Testis (tissue), 3 donors: Measurements from ENCODE around the gene CSRP1. TPM values are rescaled to one million over a fixed set of nuclear protein-coding genes. Genes with fewer than 3 reads are reported as not detected.
A peak's percentile ranks its signal among the peaks of the same experiment; 100 is the strongest.

Experiments
- DNase-seq: peaks from one replicate; pipeline ENCODE4 v3.0.0-alpha.2; 2019
- H3K27ac ChIP-seq, 2 donors: fragments of 200-600 bp; sonication (generic); one replicate each; pipeline ENCODE4 v1.5.1; 2019
- H3K27me3 ChIP-seq: fragments of 200-600 bp; sonication (generic); one replicate; pipeline ENCODE4 v1.5.1; 2019
- H3K36me3 ChIP-seq: fragments of 200-600 bp; sonication (generic); one replicate; pipeline ENCODE4 v1.5.1; 2017; ENCODE audit warnings: low read depth; ENCODE audit errors: missing control alignments
- H3K4me1 ChIP-seq: fragments of 200-600 bp; sonication (generic); one replicate; pipeline ENCODE4 v1.5.1; 2019
- H3K4me3 ChIP-seq, 2 donors: fragments of 200-600 bp; sonication (generic); one replicate each; pipeline ENCODE4 v1.5.1; 2017 to 2019
- H3K9me3 ChIP-seq: fragments of 200-600 bp; sonication (generic); one replicate; pipeline ENCODE4 v1.5.1; 2017
- POLR2A ChIP-seq: fragments of 450-650 bp; IDR thresholded peaks from one replicate; pipeline ENCODE4 v1.6.1; 2017; ENCODE audit warnings: antibody characterized with exemption, mild to moderate bottlenecking, moderate library complexity
- WGBS, 2 donors: methylation state at CpG; one replicate each; pipeline ENCODE4 v1.1.5; 2018; 5-methylcytosine and 5-hydroxymethylcytosine counted together
- intact Hi-C: fragments of 100-400 bp; cut with DNase I; formaldehyde crosslinking; loops from one replicate; pipeline ENCODE4 v1.15.1; 2023; ENCODE audit warnings: low total_unique reads
- polyA plus RNA-seq: library from polyadenylated mRNA; stranded (reverse); fragments of 350-450 nt; fragmentation: Illumina TruSeq; extraction: RNeasy Lipid Tissue Mini Kit (QIAGEN cat#74804); gene quantifications from one replicate; pipeline ENCODE4 v1.2.3, GENCODE V29; 2014; ENCODE audit warnings: low read depth, low replicate concordance; ENCODE audit not compliant: insufficient read depth
- total RNA-seq, 2 donors: library from RNA; depleted of rRNA; stranded (reverse); fragments of >200 nt; gene quantifications; one replicate each; pipeline ENCODE4 v1.2.3, GENCODE V29; 2016
- TF ChIP-seq, protein P1 (sequence below), 3 experiments: fragments of 450-650 bp in 2 of 3; fragments of 200-600 bp in 1 of 3; sonication (generic) in 1 of 3; IDR thresholded peaks; one replicate each; pipeline ENCODE4 v1.5.1; 2016 to 2019; ENCODE audit warnings: antibody characterized with exemption in 3 of 3, mild to moderate bottlenecking in 2 of 3, moderate library complexity in 1 of 3

CSRP1 gene
- total and polyA plus RNA-seq, 3 donors from 2014 or later, result 103 to 217 (median 123) TPM

DNA sequence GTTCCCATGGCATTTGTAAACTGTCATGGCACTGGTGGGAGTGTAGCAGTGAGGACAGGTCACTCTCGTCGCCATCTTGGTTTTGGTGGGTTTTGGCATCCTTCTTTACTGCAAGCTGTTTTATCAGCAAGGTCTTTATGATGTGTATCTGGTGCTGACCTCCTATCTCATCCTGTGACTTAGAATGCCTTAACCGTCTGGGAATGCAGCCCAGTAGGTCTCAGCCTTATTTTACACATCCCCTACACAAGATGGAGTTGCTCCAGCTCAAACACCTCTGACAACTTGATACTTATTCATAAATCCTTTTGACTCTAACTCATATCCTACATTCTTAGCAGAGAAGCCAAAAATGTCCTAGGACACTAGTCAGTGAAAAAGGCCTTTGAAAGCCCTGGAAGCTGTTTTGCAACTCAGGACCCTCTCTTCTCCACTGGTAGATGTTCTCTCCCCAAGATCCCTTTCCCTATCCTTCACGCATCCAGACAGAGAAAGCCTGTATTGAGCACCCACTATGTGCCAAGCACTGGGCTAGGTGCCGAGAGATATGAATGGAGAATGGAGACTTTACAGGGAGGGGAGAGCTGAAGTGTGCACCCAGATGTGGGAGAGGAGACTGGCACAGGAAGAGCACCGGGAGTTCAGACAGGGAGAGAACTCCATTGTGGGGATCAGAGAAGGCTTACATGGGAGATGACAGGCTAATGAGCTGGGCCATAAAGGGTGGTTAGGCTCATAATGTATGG lies 6.7 kb upstream of the CSRP1 start:
- intact Hi-C loops, result no loop called here
- H3K9me3 ChIP-seq, result no peaks in the 10 kb centered on the region
- H3K27me3 ChIP-seq, result no peaks in the 10 kb centered on the region
- TF ChIP-seq, protein P1, sequence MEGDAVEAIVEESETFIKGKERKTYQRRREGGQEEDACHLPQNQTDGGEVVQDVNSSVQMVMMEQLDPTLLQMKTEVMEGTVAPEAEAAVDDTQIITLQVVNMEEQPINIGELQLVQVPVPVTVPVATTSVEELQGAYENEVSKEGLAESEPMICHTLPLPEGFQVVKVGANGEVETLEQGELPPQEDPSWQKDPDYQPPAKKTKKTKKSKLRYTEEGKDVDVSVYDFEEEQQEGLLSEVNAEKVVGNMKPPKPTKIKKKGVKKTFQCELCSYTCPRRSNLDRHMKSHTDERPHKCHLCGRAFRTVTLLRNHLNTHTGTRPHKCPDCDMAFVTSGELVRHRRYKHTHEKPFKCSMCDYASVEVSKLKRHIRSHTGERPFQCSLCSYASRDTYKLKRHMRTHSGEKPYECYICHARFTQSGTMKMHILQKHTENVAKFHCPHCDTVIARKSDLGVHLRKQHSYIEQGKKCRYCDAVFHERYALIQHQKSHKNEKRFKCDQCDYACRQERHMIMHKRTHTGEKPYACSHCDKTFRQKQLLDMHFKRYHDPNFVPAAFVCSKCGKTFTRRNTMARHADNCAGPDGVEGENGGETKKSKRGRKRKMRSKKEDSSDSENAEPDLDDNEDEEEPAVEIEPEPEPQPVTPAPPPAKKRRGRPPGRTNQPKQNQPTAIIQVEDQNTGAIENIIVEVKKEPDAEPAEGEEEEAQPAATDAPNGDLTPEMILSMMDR (IDR thresholded peaks at IDR 0.05), result no peak
- TF ChIP-seq POLR2A, result no peak
- no peak for DNase-seq
- 90 to 92% methylated on average over 6 of the region's 6 CpGs for WGBS, 2 donors
- H3K4me1 ChIP-seq, result peaks cover 20% of the 10 kb centered on the region
- no peaks in the 10 kb centered on the region for H3K36me3 ChIP-seq
- H3K27ac ChIP-seq, result no peak overlapping the region
- no peak overlapping the region for H3K4me3 ChIP-seq

- H3K36me3 ChIP-seq, result no peaks in the 10 kb centered on the region
- intact Hi-C loops, result no loop called here
- 44 to 45% methylated on average over 6 of the region's 6 CpGs for WGBS, 2 donors
- no peaks in the 10 kb centered on the region for H3K27me3 ChIP-seq
- TF ChIP-seq, protein P1 (IDR thresholded peaks at IDR 0.05), result no peak
- TF ChIP-seq POLR2A, result no peak
- no peaks in the 10 kb centered on the region for H3K9me3 ChIP-seq
- H3K4me3 ChIP-seq, result no peak overlapping the region
- H3K27ac ChIP-seq, result peak overlapping the region; percentile 32 to 64
- peaks cover 29% of the 10 kb centered on the region for H3K4me1 ChIP-seq
- DNase-seq, result peak; percentile 41
Observed at GRCh38 chr1:201511941-201512539, 5.1 kb upstream of the CSRP1 start.

DNA sequence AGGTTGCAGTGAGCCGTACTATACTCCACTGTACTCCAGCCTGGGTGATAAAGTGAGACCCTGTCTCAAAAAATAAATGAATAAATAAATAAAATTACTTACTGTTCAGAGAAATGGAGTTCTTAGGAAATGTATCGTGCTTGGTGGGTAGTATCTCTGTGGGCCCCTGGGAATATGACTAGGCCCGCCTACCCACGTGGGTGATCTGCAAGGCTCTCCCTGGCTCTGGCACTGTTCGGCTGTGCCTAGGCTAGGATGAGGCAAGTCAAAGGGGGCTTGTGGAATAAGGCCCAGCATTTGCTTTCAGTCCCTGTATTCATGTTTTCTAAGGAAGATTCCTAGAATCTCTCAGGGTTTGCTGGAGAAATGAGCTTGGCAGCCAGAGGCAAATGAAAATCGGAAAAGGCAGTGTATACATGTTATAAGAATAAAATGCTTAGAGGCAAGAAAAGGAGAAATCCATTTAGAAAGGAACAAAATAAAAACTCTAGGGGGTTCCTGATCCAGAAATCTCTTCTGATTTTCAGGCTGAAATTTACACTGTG lies 4.5 kb upstream of the CSRP1 start:
- no peak for TF ChIP-seq POLR2A
- TF ChIP-seq, protein P1 (IDR thresholded peaks at IDR 0.05), result peak in 1 of 3 experiments; percentile 7
- no peaks in the 10 kb centered on the region for H3K27me3 ChIP-seq
- H3K4me3 ChIP-seq, result no peak overlapping the region
- WGBS, 2 donors, result 57 to 60% methylated on average over 6 of the region's 6 CpGs
- intact Hi-C loops, result no loop called here
- H3K36me3 ChIP-seq, result no peaks in the 10 kb centered on the region
- H3K4me1 ChIP-seq, result peaks cover 29% of the 10 kb centered on the region
- peak overlapping the region; percentile 32 to 64 for H3K27ac ChIP-seq
- H3K9me3 ChIP-seq, result no peaks in the 10 kb centered on the region
- no peak for DNase-seq

- 90 to 97% methylated on average over 1 of the region's 1 CpG for WGBS, 2 donors
- intact Hi-C loops, result no loop called here
- TF ChIP-seq, protein P1 (IDR thresholded peaks at IDR 0.05), result no peak
- no peak for TF ChIP-seq POLR2A
Observed at GRCh38 chr1:201510734-201511133, 3.8 kb upstream of the CSRP1 start.

More at GRCh38 chr1:201510734-201511133, 3.8 kb upstream of the CSRP1 start:
- H3K9me3 ChIP-seq, result no peaks in the 10 kb centered on the region
- H3K4me1 ChIP-seq, result peaks cover 29% of the 10 kb centered on the region
- no peak overlapping the region for H3K27ac ChIP-seq
- H3K27me3 ChIP-seq, result no peaks in the 10 kb centered on the region
- no peak overlapping the region for H3K4me3 ChIP-seq
- no peak for DNase-seq
- H3K36me3 ChIP-seq, result no peaks in the 10 kb centered on the region
